ENCODE measurements around the gene PRKN.

Gene PRKN

DNA sequence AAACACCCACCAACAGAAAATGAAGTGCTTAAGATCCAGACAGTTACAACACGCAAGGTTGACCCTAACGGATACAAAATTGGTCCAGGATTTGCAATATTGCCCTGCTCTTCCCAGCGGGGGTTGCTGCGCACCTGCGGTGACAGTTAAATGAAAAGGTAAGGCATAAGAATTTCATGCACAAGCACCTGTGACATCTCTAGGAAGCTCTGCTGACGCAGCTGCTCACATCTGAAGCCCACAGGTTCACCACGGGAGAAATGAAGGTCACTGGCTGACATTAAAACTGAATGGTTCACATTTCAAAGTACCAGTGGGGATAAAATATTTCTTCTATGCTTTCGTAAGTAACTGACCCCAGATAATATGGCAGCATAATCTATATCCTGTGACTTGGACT is 764.4 kb downstream of the PRKN start:
- in situ Hi-C loops (cut with MboI; ENCODE audit: low pct_unique_long_range_greater_than_20kb, low sequenced_read_pairs, unreplicated experiment) = no loop called here
- TF ChIP-seq, protein P1, sequence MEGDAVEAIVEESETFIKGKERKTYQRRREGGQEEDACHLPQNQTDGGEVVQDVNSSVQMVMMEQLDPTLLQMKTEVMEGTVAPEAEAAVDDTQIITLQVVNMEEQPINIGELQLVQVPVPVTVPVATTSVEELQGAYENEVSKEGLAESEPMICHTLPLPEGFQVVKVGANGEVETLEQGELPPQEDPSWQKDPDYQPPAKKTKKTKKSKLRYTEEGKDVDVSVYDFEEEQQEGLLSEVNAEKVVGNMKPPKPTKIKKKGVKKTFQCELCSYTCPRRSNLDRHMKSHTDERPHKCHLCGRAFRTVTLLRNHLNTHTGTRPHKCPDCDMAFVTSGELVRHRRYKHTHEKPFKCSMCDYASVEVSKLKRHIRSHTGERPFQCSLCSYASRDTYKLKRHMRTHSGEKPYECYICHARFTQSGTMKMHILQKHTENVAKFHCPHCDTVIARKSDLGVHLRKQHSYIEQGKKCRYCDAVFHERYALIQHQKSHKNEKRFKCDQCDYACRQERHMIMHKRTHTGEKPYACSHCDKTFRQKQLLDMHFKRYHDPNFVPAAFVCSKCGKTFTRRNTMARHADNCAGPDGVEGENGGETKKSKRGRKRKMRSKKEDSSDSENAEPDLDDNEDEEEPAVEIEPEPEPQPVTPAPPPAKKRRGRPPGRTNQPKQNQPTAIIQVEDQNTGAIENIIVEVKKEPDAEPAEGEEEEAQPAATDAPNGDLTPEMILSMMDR (IDR thresholded peaks at IDR 0.05; ENCODE audit: extremely low read depth, insufficient read depth, missing control alignments) = no peak
- DNase-seq (ENCODE audit: low spot score) = no peak

GRCh38 chr6:161961796-161962195 is 765.8 kb downstream of the PRKN start:
- in situ Hi-C loops (cut with MboI; ENCODE audit: low pct_unique_long_range_greater_than_20kb, low sequenced_read_pairs, unreplicated experiment) = no loop called here
- TF ChIP-seq, protein P1 (IDR thresholded peaks at IDR 0.05; ENCODE audit: extremely low read depth, insufficient read depth, missing control alignments) = no peak
- no peak for DNase-seq (ENCODE audit: low spot score)

DNA sequence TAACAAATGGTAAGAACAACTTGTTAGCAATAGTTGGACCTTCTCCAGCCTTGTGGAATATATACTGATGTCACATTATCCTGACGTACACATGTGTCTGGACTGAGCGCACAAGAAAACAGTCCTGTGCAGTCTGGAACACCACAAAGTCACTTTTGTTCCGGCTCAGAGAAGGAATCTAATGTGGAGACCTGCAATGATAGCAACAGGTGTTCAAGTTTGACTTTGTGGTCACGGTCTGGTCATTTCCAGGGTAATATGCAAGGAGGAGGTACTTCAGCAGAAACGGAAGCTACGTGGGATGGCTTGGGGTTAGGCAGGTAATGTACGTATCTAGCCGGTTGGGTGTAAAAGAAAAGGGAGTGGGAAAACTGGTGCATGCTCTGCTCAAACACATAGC is 766.5 kb downstream of the PRKN start:
- in situ Hi-C loops (cut with MboI; ENCODE audit: low pct_unique_long_range_greater_than_20kb, low sequenced_read_pairs, unreplicated experiment) = no loop called here
- DNase-seq (ENCODE audit: low spot score) = no peak
- TF ChIP-seq, protein P1 (IDR thresholded peaks at IDR 0.05; ENCODE audit: extremely low read depth, insufficient read depth, missing control alignments) = no peak

DNA sequence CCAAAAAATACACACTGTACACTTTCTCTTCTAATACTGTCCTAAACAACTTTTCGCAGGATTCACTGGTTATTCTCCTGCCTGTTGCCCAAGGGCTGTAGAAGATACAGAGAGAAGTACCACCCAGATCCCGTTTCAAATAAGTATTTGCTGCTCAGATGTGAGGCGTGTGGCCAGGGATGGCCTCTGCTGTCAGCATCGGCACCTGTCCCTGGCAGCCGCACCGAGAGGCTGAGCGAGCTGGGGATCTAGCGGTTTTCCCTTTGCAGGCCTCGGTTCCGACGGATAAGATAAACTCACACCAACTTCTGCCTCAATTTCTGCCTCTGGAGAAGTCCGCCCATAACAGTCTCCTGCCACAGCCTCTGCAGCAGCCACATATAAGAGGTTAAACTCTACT is 768.5 kb downstream of the PRKN start:
- no peak for DNase-seq (ENCODE audit: low spot score)
- TF ChIP-seq, protein P1 (IDR thresholded peaks at IDR 0.05; ENCODE audit: extremely low read depth, insufficient read depth, missing control alignments) = no peak
- in situ Hi-C loops (cut with MboI; ENCODE audit: low pct_unique_long_range_greater_than_20kb, low sequenced_read_pairs, unreplicated experiment) = no loop called here

- no peak for DNase-seq (ENCODE audit: low spot score)
- TF ChIP-seq, protein P1 (IDR thresholded peaks at IDR 0.05; ENCODE audit: extremely low read depth, insufficient read depth, missing control alignments) = no peak
- in situ Hi-C loops (cut with MboI; ENCODE audit: low pct_unique_long_range_greater_than_20kb, low sequenced_read_pairs, unreplicated experiment) = no loop called here
These were observed 771.5 kb downstream of the PRKN start for GRCh38 chr6:161956082-161956481.

DNA sequence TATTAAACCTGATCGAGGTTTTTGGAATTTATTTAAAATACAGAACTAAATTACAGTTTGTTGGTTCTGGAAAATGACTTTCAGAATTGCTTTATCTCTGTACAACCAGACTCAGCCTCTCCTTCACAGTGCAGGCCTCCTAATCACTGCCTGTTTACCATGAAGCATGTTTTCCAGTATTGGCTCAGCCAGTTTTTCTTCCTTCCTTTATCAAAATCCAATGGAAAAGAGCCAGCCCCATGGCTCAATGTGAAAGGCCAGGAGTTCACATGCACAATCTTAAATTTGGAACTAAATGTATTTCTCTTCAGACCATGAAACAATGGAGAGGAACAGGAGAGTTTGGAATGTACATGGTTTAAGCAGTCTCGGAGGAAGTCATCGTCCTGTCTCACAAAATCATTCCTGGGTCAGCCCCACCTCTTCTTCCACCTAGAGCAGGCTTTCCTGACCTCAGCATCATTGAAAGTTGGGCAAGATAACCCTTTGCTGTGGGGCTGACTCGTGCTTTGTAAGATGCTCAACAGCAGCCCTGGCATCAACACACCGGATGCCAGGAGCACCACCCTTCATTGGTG is 772.8 kb downstream of the PRKN start:
- DNase-seq (ENCODE audit: low spot score) = no peak
- in situ Hi-C loops (cut with MboI; ENCODE audit: low pct_unique_long_range_greater_than_20kb, low sequenced_read_pairs, unreplicated experiment) = no loop called here

More for the DNA sequence above, 772.8 kb downstream of the PRKN start:
- TF ChIP-seq, protein P1 (IDR thresholded peaks at IDR 0.05; ENCODE audit: extremely low read depth, insufficient read depth, missing control alignments) = no peak
